MM.1S (cell line): Measurements from ENCODE around the gene PCDHGA4.
"Not testable (repeated sequence)": the region's sequence is repeated elsewhere in the genome, so short reads cannot be mapped to it uniquely, and the experiment has no call there.

Source experiments
- DNase-seq: peaks from one replicate; pipeline ENCODE4 v3.0.0-alpha.2; 2015
- H2AFZ ChIP-seq: fragments of 300-600 bp; sonication (generic); 2 replicates; pipeline ENCODE4 v1.6.0; 2016; ENCODE audit warnings: antibody characterized with exemption, low read length
- H3F3A ChIP-seq: fragments of 300-600 bp; sonication (generic); 2 replicates; pipeline ENCODE4 v1.6.1; 2016; ENCODE audit warnings: mild to moderate bottlenecking, antibody characterized with exemption, low read length, moderate library complexity, mixed read lengths; ENCODE audit not compliant: insufficient read depth
- H3K27ac ChIP-seq: fragments of 300-600 bp; sonication (generic); 2 replicates; pipeline ENCODE4 v1.5.1; 2016; ENCODE audit warnings: mild to moderate bottlenecking, low read length
- H3K27me3 ChIP-seq: fragments of 300-600 bp; sonication (generic); replicated peaks from 2 replicates; pipeline ENCODE4 v1.6.0; 2016; ENCODE audit warnings: low read length; ENCODE audit not compliant: insufficient read depth
- H3K36me3 ChIP-seq: fragments of 300-600 bp; sonication (generic); replicated peaks from 2 replicates; pipeline ENCODE4 v1.6.1; 2016; ENCODE audit warnings: mild to moderate bottlenecking, low read length, mixed read lengths; ENCODE audit not compliant: insufficient read depth
- H3K4me1 ChIP-seq: fragments of 300-600 bp; sonication (generic); 2 replicates; pipeline ENCODE4 v1.6.1; 2016; ENCODE audit warnings: low read length, mixed read lengths
- H3K4me2 ChIP-seq: fragments of 300-600 bp; sonication (generic); 2 replicates; pipeline ENCODE4 v1.6.0; 2016; ENCODE audit warnings: low read depth, low read length
- H3K4me3 ChIP-seq: fragments of 300-600 bp; sonication (generic); 2 replicates; pipeline ENCODE4 v1.5.1; 2016; ENCODE audit warnings: low read length, mixed read lengths
- H3K79me2 ChIP-seq: fragments of 300-600 bp; sonication (generic); 2 replicates; pipeline ENCODE4 v1.6.1; 2016; ENCODE audit warnings: mixed run types, low read length, mixed read lengths
- H3K9ac ChIP-seq: fragments of 300-600 bp; sonication (generic); 2 replicates; pipeline ENCODE4 v1.6.1; 2016; ENCODE audit warnings: low read length, mixed read lengths
- H3K9me2 ChIP-seq: fragments of 300-600 bp; sonication (generic); replicated peaks from 2 replicates; pipeline ENCODE4 v1.6.1; 2016; ENCODE audit warnings: mild to moderate bottlenecking, low read length, mixed read lengths; ENCODE audit not compliant: insufficient read depth
- H3K9me3 ChIP-seq: fragments of 300-600 bp; sonication (generic); replicated peaks from 2 replicates; pipeline ENCODE4 v1.6.1; 2016; ENCODE audit warnings: mild to moderate bottlenecking, low read length, mixed read lengths; ENCODE audit not compliant: insufficient read depth
- H4K20me1 ChIP-seq: fragments of 300-600 bp; sonication (generic); 2 replicates; pipeline ENCODE4 v1.6.1; 2016; ENCODE audit warnings: mild to moderate bottlenecking, low read length, moderate library complexity, mixed read lengths; ENCODE audit not compliant: insufficient read depth
- EZH2 ChIP-seq: fragments of 300-600 bp; sonication (generic); optimal IDR thresholded peaks from 2 replicates; pipeline ENCODE3; 2017; ENCODE audit warnings: low read depth, mild to moderate bottlenecking, antibody characterized with exemption, low read length, mixed read lengths
- EZH2phosphoT487 ChIP-seq: fragments of 300-600 bp; sonication (generic); IDR thresholded peaks from 2 replicates; pipeline ENCODE4 v1.6.1; 2018; ENCODE audit warnings: antibody characterized with exemption, low read length
- TF ChIP-seq, protein P1 (sequence below): fragments of 300-600 bp; sonication (generic); IDR thresholded peaks from 2 replicates; pipeline ENCODE4 v1.5.1; 2016; ENCODE audit warnings: antibody characterized with exemption, low read length, mixed read lengths

PCDHGA4 gene

DNA sequence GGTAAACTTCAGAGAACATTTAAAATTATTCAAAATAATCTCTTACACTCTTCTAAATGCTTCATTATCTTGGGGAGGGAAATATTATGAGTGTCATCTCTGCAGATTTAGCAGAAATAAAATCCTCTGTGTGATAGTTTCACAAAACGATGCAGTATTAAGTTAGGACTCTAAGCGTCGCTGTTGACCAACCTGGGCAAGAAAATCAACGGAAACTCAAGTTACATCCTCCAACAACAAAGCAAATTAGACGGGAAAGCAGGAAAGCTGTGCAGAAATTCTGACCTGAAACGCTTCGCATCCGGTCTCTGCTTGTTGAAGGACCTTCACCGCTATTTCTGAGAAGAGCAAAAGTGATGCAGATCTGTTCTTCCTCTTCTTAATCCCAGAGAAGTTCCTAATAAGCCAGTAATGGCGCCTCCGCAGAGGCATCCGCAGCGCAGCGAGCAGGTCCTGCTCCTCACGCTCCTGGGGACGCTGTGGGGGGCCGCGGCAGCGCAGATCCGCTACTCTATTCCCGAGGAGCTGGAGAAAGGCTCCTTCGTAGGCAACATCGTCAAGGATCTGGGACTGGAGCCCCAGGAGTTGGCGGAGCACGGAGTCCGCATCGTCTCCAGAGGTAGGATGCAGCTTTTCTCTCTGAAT lies 19.0 kb downstream of the PCDHGA4 start, which contains the start of gene PCDHGA6:
PCDHGA6 (plus strand) TSS at position 219 of the 645 bp plus-strand sequence; CDS start at position 412, 193 bp downstream.
- no peaks in the 10 kb centered on the region for H3F3A ChIP-seq
- no peaks in the 10 kb centered on the region for H3K36me3 ChIP-seq
- no peak within 1 kb of the TSS for H3K4me2 ChIP-seq
- no peak within 1 kb of the TSS for H3K9ac ChIP-seq
- H3K9me3 ChIP-seq, result no peaks in the 10 kb centered on the region
- H4K20me1 ChIP-seq, result no peaks in the 10 kb centered on the region
- H3K27me3 ChIP-seq, result 0 out of 2 replicates have a peak, but pooled peaks cover 3% of the 10 kb centered on the region
- 0 out of 2 replicates have a peak within 1 kb of the TSS, but pooled peaks have one; percentile 14 for H2AFZ ChIP-seq
- peak; percentile 51 for DNase-seq
- H3K79me2 ChIP-seq, result no peaks in the 10 kb centered on the region
- H3K4me3 ChIP-seq, result no peak within 1 kb of the TSS
- no peaks in the 10 kb centered on the region for H3K9me2 ChIP-seq
- no peaks in the 10 kb centered on the region for H3K4me1 ChIP-seq
- H3K27ac ChIP-seq, result no peak within 1 kb of the TSS
- TF ChIP-seq EZH2phosphoT487 (no peak), EZH2 (no peak)
- TF ChIP-seq, protein P1, sequence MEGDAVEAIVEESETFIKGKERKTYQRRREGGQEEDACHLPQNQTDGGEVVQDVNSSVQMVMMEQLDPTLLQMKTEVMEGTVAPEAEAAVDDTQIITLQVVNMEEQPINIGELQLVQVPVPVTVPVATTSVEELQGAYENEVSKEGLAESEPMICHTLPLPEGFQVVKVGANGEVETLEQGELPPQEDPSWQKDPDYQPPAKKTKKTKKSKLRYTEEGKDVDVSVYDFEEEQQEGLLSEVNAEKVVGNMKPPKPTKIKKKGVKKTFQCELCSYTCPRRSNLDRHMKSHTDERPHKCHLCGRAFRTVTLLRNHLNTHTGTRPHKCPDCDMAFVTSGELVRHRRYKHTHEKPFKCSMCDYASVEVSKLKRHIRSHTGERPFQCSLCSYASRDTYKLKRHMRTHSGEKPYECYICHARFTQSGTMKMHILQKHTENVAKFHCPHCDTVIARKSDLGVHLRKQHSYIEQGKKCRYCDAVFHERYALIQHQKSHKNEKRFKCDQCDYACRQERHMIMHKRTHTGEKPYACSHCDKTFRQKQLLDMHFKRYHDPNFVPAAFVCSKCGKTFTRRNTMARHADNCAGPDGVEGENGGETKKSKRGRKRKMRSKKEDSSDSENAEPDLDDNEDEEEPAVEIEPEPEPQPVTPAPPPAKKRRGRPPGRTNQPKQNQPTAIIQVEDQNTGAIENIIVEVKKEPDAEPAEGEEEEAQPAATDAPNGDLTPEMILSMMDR, result peak; percentile 68

DNA sequence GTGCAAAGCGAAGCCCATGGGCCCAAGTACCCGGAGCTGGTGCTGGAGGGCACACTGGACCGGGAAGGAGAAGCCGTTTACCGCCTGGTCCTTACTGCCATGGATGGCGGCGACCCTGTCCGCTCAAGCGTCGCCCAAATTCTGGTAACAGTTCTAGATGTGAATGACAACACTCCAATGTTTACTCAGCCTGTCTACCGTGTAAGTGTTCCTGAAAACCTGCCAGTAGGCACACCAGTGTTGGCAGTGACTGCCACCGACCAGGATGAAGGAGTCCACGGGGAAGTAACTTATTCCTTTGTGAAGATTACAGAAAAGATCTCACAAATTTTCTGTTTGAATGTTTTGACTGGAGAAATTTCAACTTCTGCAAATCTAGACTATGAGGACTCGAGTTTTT lies 19.8 kb downstream of the PCDHGA4 start:
- Histone ChIP-seq H3K27me3 (0 out of 2 replicates have a peak, but pooled peaks cover 3% of the 10 kb centered on the region), H2AFZ (no peak overlapping the region), H4K20me1 (no peaks in the 10 kb centered on the region), H3K9me3 (no peaks in the 10 kb centered on the region), H3K79me2 (no peaks in the 10 kb centered on the region), H3F3A (no peaks in the 10 kb centered on the region), H3K9me2 (no peaks in the 10 kb centered on the region), H3K36me3 (no peaks in the 10 kb centered on the region), H3K4me3 (no peak overlapping the region), H3K4me2 (no peak overlapping the region), H3K9ac (no peak overlapping the region), H3K27ac (no peak overlapping the region), H3K4me1 (no peaks in the 10 kb centered on the region)
- DNase-seq, result no peak
- TF ChIP-seq, protein P1, result no peak
- TF ChIP-seq EZH2phosphoT487, result no peak
- no peak for TF ChIP-seq EZH2

DNA sequence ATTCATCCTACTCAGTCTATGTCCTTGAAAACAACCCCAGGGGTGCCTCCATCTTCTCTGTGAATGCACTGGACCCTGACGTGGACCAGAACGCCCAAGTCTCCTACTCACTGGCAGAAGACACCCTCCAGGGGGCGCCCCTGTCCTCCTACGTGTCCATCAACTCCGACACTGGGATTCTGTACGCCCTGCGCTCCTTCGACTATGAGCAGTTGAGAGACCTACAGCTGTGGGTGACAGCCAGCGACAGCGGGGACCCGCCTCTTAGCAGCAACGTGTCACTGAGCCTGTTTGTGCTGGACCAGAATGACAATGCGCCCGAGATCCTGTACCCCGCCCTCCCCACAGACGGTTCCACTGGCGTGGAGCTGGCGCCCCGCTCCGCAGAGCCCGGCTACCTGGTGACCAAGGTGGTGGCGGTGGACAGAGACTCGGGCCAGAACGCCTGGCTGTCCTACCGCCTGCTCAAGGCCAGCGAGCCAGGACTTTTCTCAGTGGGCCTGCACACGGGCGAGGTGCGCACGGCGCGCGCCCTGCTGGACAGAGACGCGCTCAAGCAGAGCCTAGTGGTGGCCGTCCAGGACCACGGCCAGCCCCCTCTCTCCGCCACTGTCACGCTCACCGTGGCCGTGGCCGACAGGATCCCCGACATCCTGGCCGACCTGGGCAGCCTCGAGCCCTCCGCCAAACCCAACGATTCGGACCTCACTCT lies 20.8 kb downstream of the PCDHGA4 start:
- H2AFZ ChIP-seq, H3K4me2 ChIP-seq, H3K79me2 ChIP-seq, H3K36me3 ChIP-seq, DNase-seq, H3K4me1 ChIP-seq, H3K9me3 ChIP-seq, H4K20me1 ChIP-seq, H3K27me3 ChIP-seq, H3F3A ChIP-seq, H3K9me2 ChIP-seq, H3K4me3 ChIP-seq, H3K27ac ChIP-seq, H3K9ac ChIP-seq: not testable (repeated sequence)
